Prostate gland (tissue), 2 donors: ENCODE results near the gene PITPNC1.

ENCODE experiments used
- POLR2A ChIP-seq: fragments of 450-650 bp; IDR thresholded peaks from one replicate; pipeline ENCODE4 v1.6.1; 2016; ENCODE audit warnings: antibody characterized with exemption, mild to moderate bottlenecking
- TF ChIP-seq, protein P1 (sequence below), 4 experiments: fragments of 200-600 bp in 2 of 4; fragments of 450-650 bp in 2 of 4; sonication (generic) in 2 of 4; IDR thresholded peaks; 1 replicate in 3 of 4; 2 replicates in 1 of 4; pipeline ENCODE4 v1.5.1; 2016 to 2019; ENCODE audit warnings: antibody characterized with exemption in 4 of 4, mild to moderate bottlenecking in 2 of 4, moderate library complexity in 2 of 4

DNA sequence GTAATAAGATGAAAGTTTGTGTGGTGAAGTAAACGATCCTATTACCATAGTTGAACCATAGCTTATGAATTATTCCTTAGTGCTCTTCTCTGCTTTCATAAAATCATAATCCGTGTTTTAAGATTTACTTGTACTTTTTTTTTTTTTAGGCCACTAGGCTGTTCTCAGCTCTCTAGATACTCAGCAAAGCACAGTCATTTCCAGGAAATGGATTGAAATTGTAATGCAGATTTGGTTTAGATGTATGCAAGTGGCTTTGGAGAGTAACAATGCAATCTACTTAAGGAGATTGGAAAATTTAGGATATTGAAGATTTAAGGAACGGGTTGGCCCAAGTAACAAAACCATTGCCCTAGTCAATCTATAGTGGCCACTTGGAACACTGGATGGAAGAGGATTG lies 125.1 kb downstream of the PITPNC1 start:
- TF ChIP-seq, protein P1, sequence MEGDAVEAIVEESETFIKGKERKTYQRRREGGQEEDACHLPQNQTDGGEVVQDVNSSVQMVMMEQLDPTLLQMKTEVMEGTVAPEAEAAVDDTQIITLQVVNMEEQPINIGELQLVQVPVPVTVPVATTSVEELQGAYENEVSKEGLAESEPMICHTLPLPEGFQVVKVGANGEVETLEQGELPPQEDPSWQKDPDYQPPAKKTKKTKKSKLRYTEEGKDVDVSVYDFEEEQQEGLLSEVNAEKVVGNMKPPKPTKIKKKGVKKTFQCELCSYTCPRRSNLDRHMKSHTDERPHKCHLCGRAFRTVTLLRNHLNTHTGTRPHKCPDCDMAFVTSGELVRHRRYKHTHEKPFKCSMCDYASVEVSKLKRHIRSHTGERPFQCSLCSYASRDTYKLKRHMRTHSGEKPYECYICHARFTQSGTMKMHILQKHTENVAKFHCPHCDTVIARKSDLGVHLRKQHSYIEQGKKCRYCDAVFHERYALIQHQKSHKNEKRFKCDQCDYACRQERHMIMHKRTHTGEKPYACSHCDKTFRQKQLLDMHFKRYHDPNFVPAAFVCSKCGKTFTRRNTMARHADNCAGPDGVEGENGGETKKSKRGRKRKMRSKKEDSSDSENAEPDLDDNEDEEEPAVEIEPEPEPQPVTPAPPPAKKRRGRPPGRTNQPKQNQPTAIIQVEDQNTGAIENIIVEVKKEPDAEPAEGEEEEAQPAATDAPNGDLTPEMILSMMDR (IDR thresholded peaks at IDR 0.05), result no peak
- TF ChIP-seq POLR2A, result no peak
